Stimulated activated CD4-positive, alpha-beta T cell treated with anti-CD3 and anti-CD28 coated beads, Interleukin-1b, Interleukin-23, amount 100 ng/mL, for 48 hours (primary cell): ENCODE measurements around the gene VPS26B.
A peak's percentile ranks its signal among the peaks of the same experiment; 100 is the strongest.
"Not testable (repeated sequence)": the region's sequence is repeated elsewhere in the genome, so short reads cannot be mapped to it uniquely, and the experiment has no call there.

ENCODE experiments used
- DNase-seq: peaks from one replicate; pipeline ENCODE4 v3.0.0-alpha.2; 2020

Gene VPS26B

DNA sequence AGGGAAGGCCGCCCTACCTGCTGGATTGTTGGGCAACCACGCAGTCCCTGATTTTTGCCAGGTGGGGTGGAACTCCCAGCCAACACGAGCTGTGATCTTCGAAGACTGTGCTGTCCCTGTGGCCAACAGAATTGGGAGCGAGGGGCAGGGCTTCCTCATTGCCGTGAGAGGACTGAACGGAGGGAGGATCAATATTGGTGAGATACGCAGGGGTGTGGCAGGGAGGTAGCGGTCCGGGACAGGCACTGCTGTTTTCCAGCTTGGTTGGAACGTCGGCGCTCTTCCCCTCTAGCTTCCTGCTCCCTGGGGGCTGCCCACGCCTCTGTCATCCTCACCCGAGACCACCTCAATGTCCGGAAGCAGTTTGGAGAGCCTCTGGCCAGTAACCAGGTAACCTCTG, 36.5 kb downstream of the VPS26B start:
- no peak for DNase-seq

GRCh38 chr11:134261626-134262488, 37.4 kb downstream of the VPS26B start:
- no peak for DNase-seq

DNA sequence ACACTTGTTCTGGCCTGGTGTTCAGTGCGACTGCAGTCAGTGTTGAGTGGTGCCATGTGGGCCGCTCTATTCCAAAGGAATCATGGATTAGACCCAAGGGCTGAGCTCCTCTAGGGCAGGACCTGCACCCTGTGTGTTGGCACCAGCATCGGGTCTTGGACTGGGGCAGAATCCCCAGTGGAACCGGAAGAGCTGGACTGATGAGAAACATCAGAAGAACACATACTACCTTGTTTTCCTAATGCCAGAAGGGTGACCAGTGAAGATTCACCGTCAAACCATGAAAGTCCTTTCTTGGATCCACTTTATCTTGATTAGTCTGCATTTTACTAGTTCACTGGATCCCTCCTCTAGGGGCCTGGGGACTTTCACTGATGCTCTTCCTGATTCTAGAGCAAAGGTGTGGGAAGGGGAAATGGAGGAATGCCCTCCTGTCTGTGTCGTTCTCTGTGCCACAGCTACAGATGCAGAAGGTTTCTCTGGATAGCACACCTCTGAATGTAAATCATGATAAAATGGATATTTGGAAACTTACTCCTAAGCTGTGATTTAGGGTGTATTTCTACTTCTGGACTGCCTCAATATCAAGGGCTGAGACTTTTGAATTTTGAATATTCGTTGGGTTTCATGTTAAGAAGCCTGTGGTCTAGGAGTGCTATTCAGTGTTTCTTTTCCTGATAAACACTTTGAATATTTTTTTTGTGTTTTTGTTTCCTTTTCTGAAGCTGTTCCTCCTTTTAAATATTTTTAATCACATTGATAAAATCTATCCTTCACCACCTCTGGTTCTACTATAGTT, 40.7 kb downstream of the VPS26B start:
- no peak for DNase-seq

GRCh38 chr11:134266440-134266839, 42.0 kb downstream of the VPS26B start:
- no peak for DNase-seq

DNA sequence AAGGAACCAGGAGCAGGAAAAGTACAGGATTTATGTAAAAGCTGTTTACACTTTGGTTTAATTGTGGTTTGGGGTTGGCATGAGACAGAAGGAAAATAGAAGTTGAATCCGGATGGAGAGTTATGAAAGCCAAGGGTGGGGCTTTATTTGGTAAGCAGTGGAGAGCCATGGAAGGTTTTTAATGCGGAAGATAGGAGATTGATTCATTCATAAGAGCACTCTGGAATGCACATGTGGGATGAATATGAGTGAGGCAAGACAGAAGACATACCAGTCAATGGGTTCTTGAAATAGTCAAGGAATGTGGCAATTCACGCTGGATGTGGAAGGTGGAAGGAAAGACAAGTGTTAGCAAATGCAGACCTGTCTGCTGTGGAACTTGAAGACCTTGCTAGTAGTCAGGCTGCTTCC, 42.4 kb downstream of the VPS26B start:
- no peak for DNase-seq

GRCh38 chr11:134267461-134267860, 43.0 kb downstream of the VPS26B start:
- no peak for DNase-seq

DNA sequence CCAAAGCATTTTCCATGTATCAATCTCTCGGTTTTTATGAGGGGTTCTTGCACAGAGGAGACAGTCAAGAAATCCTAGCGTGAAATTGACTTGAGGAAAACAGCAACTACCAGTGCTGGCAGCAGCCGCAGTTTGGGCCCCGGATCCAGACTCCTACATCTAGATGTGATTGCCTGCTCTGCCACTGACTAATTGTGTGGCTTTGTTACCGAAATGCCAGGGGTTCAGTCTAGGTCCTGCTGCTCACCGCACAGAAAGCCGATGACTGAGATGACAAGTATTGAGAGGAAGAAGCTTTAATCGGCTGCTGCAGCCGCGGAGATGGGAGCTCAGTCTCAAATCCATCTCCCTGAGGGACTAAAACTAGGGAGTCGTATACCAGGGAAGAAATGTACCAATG, 43.5 kb downstream of the VPS26B start:
- no peak for DNase-seq

- no peak for DNase-seq
These were observed 45.8 kb downstream of the VPS26B start for GRCh38 chr11:134270250-134270714.

GRCh38 chr11:134271978-134272377, 47.5 kb downstream of the VPS26B start:
- no peak for DNase-seq

DNA sequence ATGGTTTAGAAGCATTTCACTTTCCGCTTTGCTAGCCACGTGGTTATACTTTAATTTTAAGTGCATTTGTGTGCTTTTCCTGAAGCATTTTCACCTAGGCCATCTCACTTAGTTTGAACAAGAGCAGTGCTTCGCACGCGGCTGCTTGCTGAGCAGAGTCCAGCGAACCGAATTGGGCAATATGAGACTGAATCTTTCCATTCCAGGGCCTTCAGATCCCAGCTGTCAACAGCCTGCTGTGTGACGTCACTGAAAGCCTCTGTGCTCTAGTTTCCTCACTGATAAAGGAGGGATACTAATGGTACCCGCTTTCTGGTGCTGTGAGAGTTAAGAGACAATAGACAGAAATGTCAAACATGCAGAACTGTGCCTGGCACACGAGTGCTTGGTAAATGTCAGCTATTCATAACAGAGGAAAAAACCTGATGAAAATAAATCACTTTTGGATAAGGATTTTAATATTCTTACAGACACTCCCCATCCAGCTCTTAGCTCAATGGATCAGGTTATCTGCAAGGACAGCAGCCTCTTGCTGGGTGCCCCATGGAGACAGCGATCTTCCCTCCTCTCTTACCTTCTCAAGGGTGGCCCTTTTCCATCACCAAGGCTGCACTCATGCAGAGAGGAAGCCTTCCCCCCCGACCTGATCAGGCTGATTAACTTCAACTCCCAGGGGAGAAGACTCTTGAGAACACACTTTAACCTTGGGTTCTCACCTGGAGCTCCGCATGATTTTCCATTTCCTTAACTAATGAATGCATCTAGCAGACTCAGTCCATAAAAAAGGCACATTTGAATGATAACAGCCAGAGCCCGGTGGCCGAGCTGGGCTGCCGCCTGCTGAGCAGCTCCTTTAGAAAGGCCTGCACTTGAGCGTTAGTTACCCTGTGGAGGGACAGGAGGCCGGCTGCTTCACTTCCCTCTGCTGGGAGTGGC, 48.2 kb downstream of the VPS26B start:
- no peak for DNase-seq

DNA sequence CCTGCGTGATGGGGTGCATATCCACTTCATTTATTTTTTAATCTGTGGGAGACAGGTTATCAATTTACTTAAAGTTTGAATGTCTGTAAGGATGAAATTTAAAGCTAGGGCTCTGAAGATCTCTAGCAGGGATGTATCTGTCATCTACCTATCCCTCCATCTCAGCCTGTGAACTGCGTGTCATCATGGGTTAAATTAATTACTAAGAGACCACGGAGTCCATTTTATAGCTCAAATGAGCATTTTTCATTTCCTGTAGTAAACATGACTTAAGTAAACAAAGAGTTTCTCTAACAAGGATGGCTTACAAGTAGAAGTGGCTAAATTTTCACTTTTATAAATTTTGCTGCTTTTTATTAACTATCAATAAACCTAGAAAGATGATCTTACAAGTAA, 48.8 kb downstream of the VPS26B start:
- DNase-seq = no peak

GRCh38 chr11:134275188-134275533, 50.7 kb downstream of the VPS26B start:
- no peak for DNase-seq

GRCh38 chr11:134275534-134276395, 51.3 kb downstream of the VPS26B start, which contains the start of gene GLB1L3:
Gene GLB1L3, plus strand, starts transcription at chr11:134276379. Its CDS starts 362 bp downstream, at chr11:134276741.
- peak; percentile 84 for DNase-seq

DNA sequence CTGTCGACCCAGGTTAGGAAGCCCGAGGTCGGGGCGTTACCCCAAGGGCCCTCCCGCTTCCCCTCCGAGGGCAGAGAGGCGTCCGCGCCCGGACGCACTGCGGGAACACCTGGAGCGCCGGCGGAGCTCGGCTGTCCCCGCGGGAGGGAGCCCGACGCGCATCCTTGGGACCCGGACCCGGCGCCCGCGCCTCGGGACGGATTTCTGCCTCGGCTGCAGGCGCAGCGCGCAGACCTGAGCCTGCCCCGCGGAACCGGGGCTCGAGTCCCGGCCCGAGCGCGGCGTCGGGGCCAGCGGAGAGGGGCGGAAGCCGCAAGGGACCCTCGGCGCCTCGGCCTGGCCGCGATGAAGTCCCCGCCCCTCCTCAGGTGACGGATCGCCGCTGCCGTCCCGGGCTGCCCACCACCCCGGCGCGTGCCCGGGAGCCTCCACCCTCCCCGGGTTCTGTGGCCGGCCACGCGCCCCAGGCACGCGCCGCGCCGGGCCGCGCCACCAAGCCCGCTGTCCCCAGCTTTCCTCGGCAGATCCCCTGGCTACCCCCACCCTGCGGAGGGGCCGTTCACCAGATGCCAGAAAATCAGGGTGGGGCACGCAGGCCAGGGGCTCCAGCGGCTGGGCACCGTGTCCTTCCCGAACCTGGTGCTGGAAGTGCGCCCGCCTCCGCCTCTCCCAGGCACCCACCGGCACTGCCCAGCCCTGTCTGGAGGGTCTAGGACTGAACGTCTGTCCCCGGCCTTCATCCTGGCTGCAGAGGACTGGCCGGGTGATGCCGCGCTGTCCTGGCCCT, 52.1 kb downstream of the VPS26B start:
- DNase-seq = no peak

GRCh38 chr11:134277183-134278001, 52.9 kb downstream of the VPS26B start:
- DNase-seq = no peak

- DNase-seq = no peak
These were observed 53.9 kb downstream of the VPS26B start for GRCh38 chr11:134278356-134278755.

DNA sequence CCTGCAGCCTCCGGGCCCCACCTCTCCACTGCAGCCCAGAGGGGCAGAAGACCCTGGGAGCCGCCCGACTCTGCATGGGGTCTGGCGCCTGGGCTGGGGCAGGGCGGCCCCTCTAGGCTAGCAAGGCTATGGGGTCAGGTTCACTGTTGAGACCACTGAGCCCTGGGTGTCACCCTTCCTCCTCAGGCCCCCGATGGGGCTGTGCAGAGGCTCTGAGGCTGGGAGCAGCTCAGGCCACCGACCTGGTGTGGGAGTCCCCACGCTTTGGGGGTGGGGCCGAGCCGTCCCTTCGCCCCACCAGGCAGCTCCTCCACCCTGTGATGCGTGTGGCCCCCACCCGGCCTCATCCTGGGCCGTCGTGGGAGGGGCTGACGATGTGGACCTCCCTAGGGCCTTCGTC, 57.2 kb downstream of the VPS26B start:
- DNase-seq = not testable (repeated sequence)

GRCh38 chr11:134282121-134283045, 57.9 kb downstream of the VPS26B start:
- no peak for DNase-seq
